GM21737 (cell line): Measurements from ENCODE around the gene TADA2B.
A peak's percentile ranks its signal among the peaks of the same experiment; 100 is the strongest.

ENCODE experiments used
- ATAC-seq: cut with Tn5 transposase; IDR thresholded peaks from one replicate; pipeline ENCODE4 v1.9.1; 2021; ENCODE audit warnings: mild to moderate bottlenecking, moderate library complexity; ENCODE audit not compliant: unreplicated experiment

TADA2B gene

GRCh38 chr4:7037425-7037824 lies 5.7 kb upstream of the TADA2B start:
- ATAC-seq, result no peak

- ATAC-seq, result no peak
Measured at GRCh38 chr4:7040765-7041164, 2.4 kb upstream of the TADA2B start.

- no peak for ATAC-seq
Measured at GRCh38 chr4:7041246-7041645, 1.9 kb upstream of the TADA2B start.

GRCh38 chr4:7041801-7042502 lies 1.2 kb upstream of the TADA2B start:
- no peak for ATAC-seq

GRCh38 chr4:7042503-7043283 lies 479 bp upstream of the TADA2B start:
- ATAC-seq, result peak; percentile 79

GRCh38 chr4:7044137-7044930 lies 1.2 kb downstream of the TADA2B start:
- ATAC-seq, result no peak

GRCh38 chr4:7045553-7045952 lies 2.4 kb downstream of the TADA2B start:
- no peak for ATAC-seq

GRCh38 chr4:7045961-7046921 lies 3.1 kb downstream of the TADA2B start:
- ATAC-seq, result peak; percentile 25

GRCh38 chr4:7046971-7047370 lies 3.8 kb downstream of the TADA2B start:
- no peak for ATAC-seq

GRCh38 chr4:7048642-7049041 lies 5.5 kb downstream of the TADA2B start:
- ATAC-seq, result no peak

- ATAC-seq, result no peak
Measured at GRCh38 chr4:7049295-7049694, 6.1 kb downstream of the TADA2B start.

GRCh38 chr4:7049739-7050138 lies 6.6 kb downstream of the TADA2B start:
- no peak for ATAC-seq

- ATAC-seq, result no peak
Measured at GRCh38 chr4:7050481-7051143, 7.4 kb downstream of the TADA2B start.

- ATAC-seq, result no peak
Measured at GRCh38 chr4:7051144-7051495, 7.9 kb downstream of the TADA2B start.

- no peak for ATAC-seq
Measured at GRCh38 chr4:7051905-7052304, 8.7 kb downstream of the TADA2B start.

GRCh38 chr4:7052313-7052712 lies 9.1 kb downstream of the TADA2B start:
- ATAC-seq, result no peak

- ATAC-seq, result no peak
Measured at GRCh38 chr4:7052923-7053715, 9.9 kb downstream of the TADA2B start.

- no peak for ATAC-seq
Measured at GRCh38 chr4:7054106-7054880, 11.1 kb downstream of the TADA2B start.
